Loucy (cell line): Measurements from ENCODE around the gene SYCP2.

Experiments used
- H2AFZ ChIP-seq: fragments of 200-600 bp; sonication (generic); 2 replicates; pipeline ENCODE4 v1.6.0; 2016; ENCODE audit warnings: antibody characterized with exemption, mild to moderate bottlenecking, low read length, moderate library complexity
- H3F3A ChIP-seq: fragments of 200-600 bp; 2 replicates; pipeline ENCODE4 v1.6.0; 2016; ENCODE audit warnings: antibody characterized with exemption, low read depth, mild to moderate bottlenecking
- H3K27me3 ChIP-seq: fragments of 200-600 bp; sonication (generic); 2 replicates; pipeline ENCODE4 v1.6.1; 2014; ENCODE audit warnings: low read length, mild to moderate bottlenecking; ENCODE audit not compliant: insufficient read depth, poor library complexity, severe bottlenecking
- H3K36me3 ChIP-seq: fragments of 200-600 bp; sonication (generic); 2 replicates; pipeline ENCODE4 v1.6.1; 2016; ENCODE audit warnings: low read length; ENCODE audit not compliant: insufficient read depth
- H3K4me1 ChIP-seq: fragments of 200-600 bp; sonication (generic); 2 replicates; pipeline ENCODE4 v1.5.1; 2014; ENCODE audit warnings: low read length, mild to moderate bottlenecking; ENCODE audit not compliant: insufficient read depth, poor library complexity, severe bottlenecking
- H3K4me2 ChIP-seq: fragments of 200-600 bp; sonication (generic); 2 replicates; pipeline ENCODE4 v1.6.0; 2014; ENCODE audit warnings: antibody characterized with exemption, low read length, low read depth, mild to moderate bottlenecking; ENCODE audit not compliant: poor library complexity, severe bottlenecking
- H3K4me3 ChIP-seq: fragments of 200-600 bp; sonication (generic); 2 replicates; pipeline ENCODE4 v1.5.1; 2014; ENCODE audit warnings: low read length, mild to moderate bottlenecking, mixed read lengths; ENCODE audit not compliant: poor library complexity, severe bottlenecking
- H3K79me2 ChIP-seq: fragments of 200-600 bp; sonication (generic); 2 replicates; pipeline ENCODE4 v1.6.1; 2014; ENCODE audit warnings: low read length; ENCODE audit not compliant: insufficient read depth
- H3K9ac ChIP-seq: fragments of 200-600 bp; sonication (generic); 2 replicates; pipeline ENCODE4 v1.6.0; 2014; ENCODE audit warnings: mild to moderate bottlenecking, low read depth, low read length, moderate library complexity; ENCODE audit not compliant: poor library complexity, severe bottlenecking
- H3K9me2 ChIP-seq: fragments of 200-600 bp; sonication (generic); replicated peaks from 2 replicates; pipeline ENCODE4 v1.6.1; 2016; ENCODE audit warnings: low read depth, low read length, mixed read lengths
- H3K9me3 ChIP-seq: fragments of 200-600 bp; sonication (generic); 2 replicates; pipeline ENCODE4 v1.6.1; 2014; ENCODE audit warnings: mild to moderate bottlenecking, antibody characterized with exemption, low read length, low read depth; ENCODE audit not compliant: insufficient read depth
- H4K20me1 ChIP-seq: fragments of 200-600 bp; sonication (generic); 2 replicates; pipeline ENCODE4 v1.6.0; 2014; ENCODE audit warnings: antibody characterized with exemption, low read length, mild to moderate bottlenecking; ENCODE audit not compliant: insufficient read depth, poor library complexity, severe bottlenecking
- EZH2phosphoT487 ChIP-seq: fragments of 200-600 bp; IDR thresholded peaks from 2 replicates; pipeline ENCODE4 v1.6.1; 2018; ENCODE audit warnings: antibody characterized with exemption, mild to moderate bottlenecking, moderate library complexity, borderline replicate concordance
- TF ChIP-seq, protein P1 (sequence below): fragments of 200-600 bp; sonication (generic); conservative IDR thresholded peaks from 2 replicates; pipeline ENCODE4 v1.5.1; 2014; ENCODE audit warnings: mild to moderate bottlenecking, antibody characterized with exemption, low read length

SYCP2 gene

DNA sequence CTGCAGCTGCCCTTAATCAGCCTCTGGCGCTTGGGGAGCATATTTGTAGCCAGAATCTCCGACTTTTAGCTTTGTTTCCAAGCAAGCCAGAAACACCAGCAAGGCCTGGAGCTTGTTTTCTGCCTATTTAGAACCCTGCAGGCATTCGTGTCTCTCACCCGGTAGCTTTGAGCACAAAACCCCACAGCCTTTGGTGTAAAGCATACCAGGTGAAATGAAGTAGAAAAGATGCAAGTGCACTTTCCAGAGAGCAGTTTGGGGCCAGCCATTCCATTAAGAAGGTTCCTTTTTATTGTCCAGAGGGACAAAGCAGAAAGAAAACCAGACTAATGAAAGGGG, 7.5 kb upstream of the SYCP2 start:
- no peaks in the 10 kb centered on the region for H3K9me2 ChIP-seq
- H3K36me3 ChIP-seq: peaks cover 20% of the 10 kb centered on the region; the same call in 1 of the 2 replicates
- peaks cover 34% of the 10 kb centered on the region for H3K79me2 ChIP-seq
- no peaks in the 10 kb centered on the region for H3K9me3 ChIP-seq
- H2AFZ ChIP-seq: peak overlapping the region; percentile 88
- H3K9ac ChIP-seq: peak overlapping the region; percentile 81
- TF ChIP-seq EZH2phosphoT487: no peak
- TF ChIP-seq, protein P1, sequence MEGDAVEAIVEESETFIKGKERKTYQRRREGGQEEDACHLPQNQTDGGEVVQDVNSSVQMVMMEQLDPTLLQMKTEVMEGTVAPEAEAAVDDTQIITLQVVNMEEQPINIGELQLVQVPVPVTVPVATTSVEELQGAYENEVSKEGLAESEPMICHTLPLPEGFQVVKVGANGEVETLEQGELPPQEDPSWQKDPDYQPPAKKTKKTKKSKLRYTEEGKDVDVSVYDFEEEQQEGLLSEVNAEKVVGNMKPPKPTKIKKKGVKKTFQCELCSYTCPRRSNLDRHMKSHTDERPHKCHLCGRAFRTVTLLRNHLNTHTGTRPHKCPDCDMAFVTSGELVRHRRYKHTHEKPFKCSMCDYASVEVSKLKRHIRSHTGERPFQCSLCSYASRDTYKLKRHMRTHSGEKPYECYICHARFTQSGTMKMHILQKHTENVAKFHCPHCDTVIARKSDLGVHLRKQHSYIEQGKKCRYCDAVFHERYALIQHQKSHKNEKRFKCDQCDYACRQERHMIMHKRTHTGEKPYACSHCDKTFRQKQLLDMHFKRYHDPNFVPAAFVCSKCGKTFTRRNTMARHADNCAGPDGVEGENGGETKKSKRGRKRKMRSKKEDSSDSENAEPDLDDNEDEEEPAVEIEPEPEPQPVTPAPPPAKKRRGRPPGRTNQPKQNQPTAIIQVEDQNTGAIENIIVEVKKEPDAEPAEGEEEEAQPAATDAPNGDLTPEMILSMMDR: no peak
- 0 out of 2 replicates have a peak, but pooled peaks cover 2% of the 10 kb centered on the region for H3F3A ChIP-seq
- peaks cover 41% of the 10 kb centered on the region for H3K4me1 ChIP-seq
- H3K27me3 ChIP-seq: no peaks in the 10 kb centered on the region
- H3K4me2 ChIP-seq: peak overlapping the region; percentile 80
- no peaks in the 10 kb centered on the region for H4K20me1 ChIP-seq
- H3K4me3 ChIP-seq: peak overlapping the region; percentile 81

DNA sequence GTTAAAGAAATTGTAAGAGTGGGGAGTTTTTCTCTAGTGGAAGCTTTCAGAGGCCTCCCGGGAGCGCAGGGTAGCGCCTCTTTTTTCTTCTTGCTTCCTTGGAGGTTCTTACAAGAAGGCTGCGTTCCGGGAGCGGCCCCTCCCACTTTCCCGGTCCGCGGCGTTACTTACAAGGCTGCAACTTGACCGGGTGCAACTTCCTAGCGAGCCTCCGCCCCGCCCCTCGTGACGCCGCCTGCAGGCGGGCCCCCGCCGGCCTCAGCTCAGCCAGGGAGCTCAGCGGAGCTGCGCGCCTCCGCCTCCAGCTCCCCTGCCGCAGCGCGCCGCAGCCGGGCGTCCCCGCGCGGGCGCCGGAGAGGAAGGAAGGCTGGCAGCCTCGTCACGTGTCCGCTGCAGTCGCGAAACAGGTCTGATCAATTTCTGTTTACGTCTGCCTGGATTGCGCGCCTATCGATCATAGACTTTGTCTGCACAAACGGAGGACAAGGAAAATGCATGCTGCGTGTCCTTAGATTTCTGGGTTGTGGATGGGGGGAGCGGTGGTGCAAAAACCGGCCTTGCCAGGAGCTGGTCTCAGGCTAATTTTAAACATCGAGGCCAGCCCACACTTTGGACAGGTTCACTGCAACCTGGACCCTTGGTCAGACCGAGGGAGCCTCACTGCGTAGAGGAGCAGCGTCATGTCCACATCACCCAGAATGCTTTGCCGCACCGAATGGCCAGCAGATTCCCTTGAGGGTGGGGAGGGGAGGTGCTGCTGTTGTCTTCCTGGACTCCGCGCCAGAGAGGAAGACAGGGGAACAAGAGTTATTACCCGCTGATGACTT, 6.9 kb upstream of the SYCP2 start, which contains the start of the genes FAM217B and PPP1R3D:
Gene FAM217B, plus strand, starts transcription at position 261 of the 827 bp plus-strand sequence. CDS start 3,555 bp downstream, outside the sequence.
Gene PPP1R3D, minus strand, starts transcription at position 177 of the 827 bp plus-strand sequence. CDS start 374 bp downstream, outside the sequence.
- H3K9me3 ChIP-seq: no peaks in the 10 kb centered on the region
- TF ChIP-seq, protein P1: no peak
- H3F3A ChIP-seq: 0 out of 2 replicates have a peak, but pooled peaks cover 2% of the 10 kb centered on the region
- H2AFZ ChIP-seq: peak within 1 kb of the TSS; percentile 88
- H3K4me2 ChIP-seq: peak within 1 kb of the TSS; percentile 80
- peaks cover 34% of the 10 kb centered on the region for H3K79me2 ChIP-seq
- H3K9me2 ChIP-seq: no peaks in the 10 kb centered on the region
- H3K4me1 ChIP-seq: peaks cover 37% of the 10 kb centered on the region
- H3K9ac ChIP-seq: peak within 1 kb of the TSS; percentile 81
- H3K36me3 ChIP-seq: peaks cover 20% of the 10 kb centered on the region; the same call in 1 of the 2 replicates
- peak within 1 kb of the TSS; percentile 81 for H3K4me3 ChIP-seq
- no peaks in the 10 kb centered on the region for H3K27me3 ChIP-seq
- no peaks in the 10 kb centered on the region for H4K20me1 ChIP-seq

DNA sequence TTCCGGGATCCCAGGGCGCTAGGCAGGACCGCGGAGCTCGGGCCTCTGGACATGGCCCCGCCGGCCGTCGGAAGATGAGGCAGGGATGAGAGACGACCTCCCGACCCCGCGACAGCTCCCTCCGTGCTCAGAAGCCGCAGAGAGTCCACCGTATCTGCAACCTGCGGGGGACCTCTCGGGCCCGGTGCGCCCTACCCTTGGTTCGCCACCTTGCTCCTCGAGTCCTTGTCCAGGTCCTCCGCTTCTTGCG, 6.4 kb upstream of the SYCP2 start:
- Histone ChIP-seq H3K4me1 (peaks cover 37% of the 10 kb centered on the region), H3K9ac (peak overlapping the region; percentile 81), H3K27me3 (no peaks in the 10 kb centered on the region), H3K79me2 (peaks cover 34% of the 10 kb centered on the region), H3K36me3 (peaks cover 19% of the 10 kb centered on the region; the same call in 1 of the 2 replicates), H3K9me2 (no peaks in the 10 kb centered on the region), H3F3A (0 out of 2 replicates have a peak, but pooled peaks cover 2% of the 10 kb centered on the region), H3K4me3 (peak overlapping the region; percentile 81), H3K4me2 (peak overlapping the region; percentile 64), H3K9me3 (no peaks in the 10 kb centered on the region), H4K20me1 (no peaks in the 10 kb centered on the region), H2AFZ (peak overlapping the region; percentile 88)
- no peak for TF ChIP-seq EZH2phosphoT487
- TF ChIP-seq, protein P1: no peak
